HG03095 (cell line): ENCODE measurements around the gene TMTC1.

Experiments
- ATAC-seq: cut with Tn5 transposase; IDR thresholded peaks from one replicate; pipeline ENCODE4 v1.9.1; 2021; ENCODE audit warnings: moderate library complexity; ENCODE audit not compliant: unreplicated experiment

TMTC1 gene

GRCh38 chr12:29714966-29715365 is 68.8 kb downstream of the TMTC1 start:
- ATAC-seq, result no peak

- ATAC-seq, result no peak
Observed at GRCh38 chr12:29713729-29714128, 70.0 kb downstream of the TMTC1 start.

- no peak for ATAC-seq
Observed at GRCh38 chr12:29711381-29711780, 72.4 kb downstream of the TMTC1 start.

- no peak for ATAC-seq
Observed at GRCh38 chr12:29710104-29710503, 73.6 kb downstream of the TMTC1 start.

- no peak for ATAC-seq
Observed at GRCh38 chr12:29709496-29710040, 74.2 kb downstream of the TMTC1 start.

GRCh38 chr12:29709054-29709453 is 74.7 kb downstream of the TMTC1 start:
- no peak for ATAC-seq

- no peak for ATAC-seq
Observed at GRCh38 chr12:29707846-29708245, 75.9 kb downstream of the TMTC1 start.

- ATAC-seq, result no peak
Observed at GRCh38 chr12:29706311-29706710, 77.4 kb downstream of the TMTC1 start.

GRCh38 chr12:29703528-29703927 is 80.2 kb downstream of the TMTC1 start:
- no peak for ATAC-seq

- no peak for ATAC-seq
Observed at GRCh38 chr12:29702972-29703371, 80.8 kb downstream of the TMTC1 start.

GRCh38 chr12:29702222-29702621 is 81.5 kb downstream of the TMTC1 start:
- ATAC-seq, result no peak

- no peak for ATAC-seq
Observed at GRCh38 chr12:29700761-29701481, 82.8 kb downstream of the TMTC1 start.

GRCh38 chr12:29698756-29699155 is 85.0 kb downstream of the TMTC1 start:
- ATAC-seq, result no peak

- ATAC-seq, result no peak
Observed at GRCh38 chr12:29695800-29696199, 87.9 kb downstream of the TMTC1 start.

- no peak for ATAC-seq
Observed at GRCh38 chr12:29695026-29695425, 88.7 kb downstream of the TMTC1 start.

- no peak for ATAC-seq
Observed at GRCh38 chr12:29694002-29694401, 89.7 kb downstream of the TMTC1 start.

- no peak for ATAC-seq
Observed at GRCh38 chr12:29692237-29692636, 91.5 kb downstream of the TMTC1 start.

GRCh38 chr12:29691161-29691854 is 92.4 kb downstream of the TMTC1 start:
- no peak for ATAC-seq

- ATAC-seq, result no peak
Observed at GRCh38 chr12:29690728-29691127, 93.0 kb downstream of the TMTC1 start.

- ATAC-seq, result no peak
Observed at GRCh38 chr12:29688914-29689313, 94.8 kb downstream of the TMTC1 start.

GRCh38 chr12:29682088-29682487 is 101.7 kb downstream of the TMTC1 start:
- no peak for ATAC-seq

- ATAC-seq, result no peak
Observed at GRCh38 chr12:29681370-29681769, 102.4 kb downstream of the TMTC1 start.
